ENCODE measurements around the gene CD164L2. TPM values are rescaled to one million over a fixed set of nuclear protein-coding genes. Genes with fewer than 3 reads are reported as not detected.
A peak's percentile ranks its signal among the peaks of the same experiment; 100 is the strongest.

The CD164L2 gene
- polyA plus RNA-seq, 1 donor, result 0.13 TPM

DNA sequence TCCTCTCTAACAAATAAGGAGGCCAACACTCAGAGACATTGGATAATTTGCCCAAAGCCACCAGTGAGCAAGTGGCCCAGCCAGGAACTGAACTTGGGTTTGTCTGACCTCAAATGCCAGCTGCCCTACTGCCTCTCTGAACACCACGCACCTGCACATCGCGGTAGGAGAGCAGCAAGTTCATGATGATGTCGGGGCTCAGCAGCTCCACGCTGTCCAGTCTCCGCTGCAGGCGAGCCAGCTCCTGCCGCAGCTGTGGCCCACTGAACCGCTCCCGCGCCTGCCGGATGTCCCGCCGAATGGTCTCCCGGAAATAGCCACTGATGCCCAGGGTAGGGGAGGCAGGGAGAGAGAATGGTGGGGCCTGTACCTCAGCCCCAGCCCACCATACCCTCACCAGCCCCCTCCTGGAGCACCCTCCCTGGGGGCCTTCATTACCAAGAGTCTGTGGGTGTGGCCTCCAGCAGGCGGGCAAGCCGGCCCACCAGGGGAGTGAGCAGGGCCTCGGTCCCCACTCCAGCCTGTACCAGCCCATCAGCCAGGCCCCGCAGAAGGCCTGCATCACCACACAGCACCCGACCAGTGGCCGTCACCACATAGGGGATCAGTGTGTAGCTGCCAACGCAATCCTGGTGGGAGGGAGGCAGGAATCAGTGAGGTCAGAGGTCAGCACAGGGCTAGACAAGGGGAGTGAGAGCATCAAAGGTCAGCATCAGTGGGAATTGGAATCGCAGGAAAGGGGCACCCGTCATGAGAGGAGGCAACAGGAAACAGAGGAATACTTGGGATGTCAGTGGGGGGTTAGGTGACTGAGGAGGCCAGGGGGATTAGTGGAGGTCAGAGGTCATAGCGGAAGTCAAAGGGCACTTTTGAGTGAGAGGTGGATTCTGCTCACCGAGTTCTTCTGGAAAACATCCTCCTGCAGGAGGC is 19.1 kb downstream of the CD164L2 start:
- no peak for DNase-seq

DNA sequence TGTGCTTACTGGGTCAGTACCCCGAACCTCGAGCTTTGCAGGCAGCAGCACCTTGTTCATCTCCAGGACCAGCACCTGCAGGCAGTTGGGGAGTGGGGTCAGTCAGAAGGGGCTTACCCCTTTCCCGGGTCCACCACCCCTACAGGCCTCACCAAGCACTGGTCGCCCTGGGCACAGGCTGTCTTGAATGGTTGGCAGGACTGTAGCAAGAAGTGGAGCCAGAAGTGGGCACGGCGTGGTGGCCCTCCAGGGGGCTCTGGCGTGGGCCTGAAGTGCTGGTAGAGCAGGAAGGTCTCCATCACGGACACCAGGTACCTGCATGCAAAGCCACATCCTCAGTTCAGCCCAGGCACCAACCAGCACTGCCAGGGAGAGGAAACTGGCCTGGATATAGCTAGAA is 21.6 kb downstream of the CD164L2 start:
- no peak for DNase-seq

DNA sequence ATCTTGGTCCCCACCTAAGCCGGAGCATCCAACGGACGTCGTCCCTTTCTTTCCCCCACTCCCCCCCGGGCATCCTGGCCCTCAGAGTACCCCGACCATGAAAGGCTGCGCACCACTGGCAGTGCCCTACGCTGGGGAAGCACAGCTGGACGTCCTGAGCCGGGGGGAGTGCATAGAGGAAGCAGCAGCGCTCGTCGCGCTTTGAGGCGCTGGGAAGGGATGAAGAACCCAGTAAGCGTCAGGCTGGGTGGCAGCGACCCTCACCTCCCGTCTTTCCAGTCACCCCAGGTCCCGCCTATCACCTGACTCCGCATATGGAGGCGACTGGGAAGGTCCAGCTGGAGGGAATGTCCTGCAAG is 22.1 kb downstream of the CD164L2 start:
- no peak for DNase-seq

DNA sequence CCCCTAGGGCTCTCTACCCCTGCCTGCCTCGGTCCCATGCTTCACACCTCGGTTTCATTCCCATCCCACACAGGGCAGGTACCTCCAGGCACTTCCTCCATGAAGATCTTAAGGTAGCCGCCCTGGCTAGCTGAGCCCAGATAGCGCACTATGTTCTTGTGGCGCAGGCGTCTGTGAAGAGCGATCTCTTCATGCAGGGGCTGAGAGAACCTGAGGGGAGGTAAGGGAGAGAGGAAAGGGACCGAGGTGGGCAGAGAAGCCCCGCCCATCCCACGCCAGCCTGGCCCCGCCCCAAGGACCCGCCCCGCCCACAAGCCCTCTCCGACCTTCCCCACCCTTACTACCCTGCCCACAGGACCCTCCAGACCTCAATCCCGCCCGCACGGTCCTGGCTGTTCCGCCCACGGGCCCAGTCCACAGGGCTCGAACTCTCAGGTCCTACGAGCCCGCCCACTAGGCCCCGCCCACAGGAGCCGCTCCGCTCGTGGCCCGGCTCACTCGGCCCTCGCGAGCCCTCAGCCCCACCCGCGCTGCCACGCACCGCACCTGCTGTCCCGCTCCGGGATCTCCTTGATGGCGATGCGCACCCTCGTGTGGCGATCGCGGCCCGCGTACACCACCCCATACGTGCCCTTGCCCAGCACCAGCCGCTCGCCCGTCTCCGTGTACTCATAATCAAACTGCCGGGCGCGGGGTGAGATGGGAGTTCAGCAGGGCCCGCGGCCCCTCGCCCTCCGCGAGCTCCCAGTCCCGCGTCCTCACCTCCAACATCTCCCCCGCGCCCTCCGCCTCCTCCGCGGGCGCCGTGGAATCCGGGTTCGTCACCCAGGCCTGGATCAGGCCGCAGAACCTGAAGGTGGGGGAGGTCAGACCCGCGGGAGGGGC is 22.7 kb downstream of the CD164L2 start:
- no peak for DNase-seq

DNA sequence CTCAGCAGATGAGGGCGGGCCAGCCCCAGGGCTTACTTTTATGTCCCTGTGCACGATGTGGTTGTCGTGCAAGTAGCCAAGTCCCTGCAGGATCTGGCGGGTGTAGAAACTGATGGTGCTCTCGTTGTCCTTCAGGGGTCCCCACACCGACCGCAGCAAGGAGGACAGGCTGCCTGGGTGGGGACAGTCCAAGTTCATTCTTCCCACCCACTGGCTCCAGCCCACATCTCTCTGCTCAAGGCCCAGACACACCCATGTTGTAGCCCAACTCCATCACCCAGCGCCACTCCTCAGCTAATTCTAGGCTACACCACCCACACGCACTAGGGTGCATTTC is 23.3 kb downstream of the CD164L2 start:
- no peak for DNase-seq

DNA sequence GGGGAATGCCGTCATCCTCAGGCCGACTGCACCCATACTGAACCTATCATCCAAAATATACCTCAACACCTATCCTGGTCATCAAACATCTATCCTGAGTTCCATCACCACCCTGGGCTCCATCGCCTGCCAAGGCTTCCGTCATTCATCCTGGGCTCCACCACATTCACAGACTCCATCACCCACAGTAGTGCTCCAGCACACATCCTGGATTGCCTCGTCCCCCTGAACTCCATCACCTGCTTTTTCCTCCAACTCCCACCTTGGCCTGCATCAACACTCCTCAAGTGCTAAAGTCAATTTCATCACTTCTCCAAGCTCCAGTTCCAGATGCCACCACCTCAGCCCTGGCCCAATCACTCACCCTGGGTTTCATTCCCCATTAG is 24.2 kb downstream of the CD164L2 start:
- DNase-seq, result no peak

DNA sequence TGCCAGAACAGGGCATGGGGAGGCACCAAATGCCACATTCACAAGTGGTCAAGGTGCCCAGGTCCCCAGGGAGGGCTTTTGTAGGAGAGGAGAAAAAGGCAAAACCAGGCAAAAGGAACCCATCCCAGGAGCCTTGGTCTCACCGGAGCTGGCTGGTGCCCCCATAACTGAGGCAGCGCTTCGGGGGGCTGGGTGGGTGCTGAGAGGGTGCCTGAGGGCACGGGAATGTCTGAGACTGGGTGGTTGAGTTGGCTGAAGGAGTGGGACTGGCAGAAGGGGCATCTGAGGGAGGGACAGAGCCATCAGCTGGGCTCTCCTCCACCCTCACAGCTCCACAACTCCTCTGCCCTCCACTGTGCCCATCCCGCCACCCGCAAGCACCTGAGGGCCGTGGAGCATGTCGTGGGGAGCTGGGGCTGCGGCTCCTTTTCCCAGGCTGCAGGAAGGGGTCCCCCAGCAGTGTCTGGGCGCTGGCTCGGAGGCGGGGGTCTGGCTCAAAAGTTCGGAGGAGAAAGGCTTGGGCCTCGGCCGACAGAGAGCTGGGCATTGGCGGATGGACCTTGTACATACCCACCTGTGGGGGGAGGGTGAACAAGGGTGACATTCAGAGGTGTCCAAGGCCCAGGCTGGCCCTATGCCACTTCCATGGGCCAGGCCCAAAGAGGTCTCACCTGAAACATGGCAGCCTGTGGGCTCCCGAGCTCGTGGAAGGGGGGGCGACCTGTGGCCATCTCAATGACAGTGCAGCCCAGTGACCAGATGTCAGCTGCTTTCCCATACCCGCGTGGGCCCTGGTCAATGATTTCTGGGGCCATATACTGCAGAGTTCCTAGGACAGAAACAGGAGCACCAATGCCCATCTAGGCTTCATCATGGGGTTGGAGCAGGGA is 24.9 kb downstream of the CD164L2 start:
- DNase-seq, result no peak

DNA sequence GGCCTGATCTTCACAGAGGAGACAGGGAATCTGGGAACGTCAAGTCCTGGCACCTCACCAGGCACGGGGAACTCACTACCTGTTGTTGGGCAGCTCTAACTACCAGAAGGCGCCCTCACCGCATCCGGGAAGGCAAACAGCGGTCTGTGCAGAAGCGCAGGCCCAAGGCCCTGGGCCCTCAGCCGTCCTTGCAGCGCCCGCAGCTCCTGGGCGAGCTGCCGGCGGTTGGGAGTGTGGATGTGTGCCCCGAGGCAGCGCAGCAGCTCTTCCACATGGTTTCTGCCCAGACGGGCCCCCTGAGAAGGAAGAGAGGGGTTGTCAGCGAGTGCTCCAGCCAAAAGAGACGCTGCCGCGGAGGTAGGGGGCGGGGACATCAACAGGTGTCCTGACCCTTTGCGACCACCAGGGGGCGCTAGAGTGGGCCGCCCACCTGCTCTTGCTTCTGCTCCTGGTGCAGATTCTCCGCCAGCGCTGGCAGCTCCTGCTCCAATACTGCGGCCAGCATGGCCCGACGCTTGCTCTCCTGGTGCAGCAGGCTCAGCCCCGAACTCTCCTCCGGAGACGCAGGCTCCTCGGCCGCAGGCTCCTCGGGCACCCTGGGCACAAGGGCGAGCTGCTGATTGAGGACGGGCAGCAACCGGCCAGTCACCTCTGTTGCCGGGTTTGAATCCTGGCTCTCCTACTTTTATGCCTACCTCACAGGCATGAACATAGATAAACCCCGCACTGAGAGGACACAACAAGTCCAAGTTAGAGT is 25.7 kb downstream of the CD164L2 start:
- peak; percentile 55 for DNase-seq

DNA sequence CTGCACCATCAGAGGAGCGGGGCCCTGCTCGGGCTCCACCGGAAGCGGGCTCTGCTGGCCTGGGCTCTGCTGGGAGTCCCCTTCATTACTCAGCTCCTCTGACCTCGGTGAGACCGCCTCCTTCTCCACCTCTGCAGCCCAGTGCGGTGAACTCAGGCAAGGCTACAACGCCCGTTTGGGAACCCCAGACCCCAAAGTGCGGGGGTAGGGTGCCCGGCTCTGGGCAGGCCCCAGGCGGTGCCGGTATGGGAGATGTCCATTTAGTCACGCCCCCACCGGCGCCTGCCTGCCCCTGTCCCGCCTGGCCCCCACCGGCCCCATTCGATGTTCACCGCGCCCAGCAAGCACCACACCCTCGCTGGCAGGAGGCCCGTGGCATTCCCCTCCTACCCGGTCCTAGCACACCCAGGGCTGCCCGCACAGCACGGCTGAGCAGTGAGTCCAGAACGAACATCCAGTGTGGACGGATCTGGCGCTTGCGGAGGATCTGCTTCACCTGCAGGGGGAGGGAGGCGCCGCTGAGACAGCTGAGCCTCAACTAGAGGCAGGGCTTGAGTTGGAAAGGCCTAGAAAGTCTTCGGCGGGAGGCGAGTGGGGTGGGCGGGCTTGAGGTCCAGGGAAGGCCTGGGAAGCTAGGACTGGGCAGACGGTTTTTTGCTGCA is 26.4 kb downstream of the CD164L2 start:
- DNase-seq, result no peak

DNA sequence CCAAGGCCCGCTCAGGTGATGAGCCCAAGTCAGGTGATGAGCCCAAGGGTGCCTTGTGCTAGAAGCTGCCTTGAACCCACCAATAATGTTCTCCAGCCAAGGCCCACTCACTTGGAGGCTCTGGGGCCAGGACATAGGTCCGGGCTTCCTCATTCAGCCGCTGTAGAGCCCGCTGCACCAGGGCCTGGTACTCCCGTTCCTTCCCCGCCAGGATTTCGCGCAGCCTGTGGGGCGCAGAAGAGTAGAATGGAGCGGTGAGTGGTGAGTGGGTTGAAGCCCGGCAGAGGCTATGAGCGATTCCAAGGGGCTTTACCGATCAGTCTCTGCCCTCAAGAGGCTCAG is 26.9 kb downstream of the CD164L2 start:
- no peak for DNase-seq

DNA sequence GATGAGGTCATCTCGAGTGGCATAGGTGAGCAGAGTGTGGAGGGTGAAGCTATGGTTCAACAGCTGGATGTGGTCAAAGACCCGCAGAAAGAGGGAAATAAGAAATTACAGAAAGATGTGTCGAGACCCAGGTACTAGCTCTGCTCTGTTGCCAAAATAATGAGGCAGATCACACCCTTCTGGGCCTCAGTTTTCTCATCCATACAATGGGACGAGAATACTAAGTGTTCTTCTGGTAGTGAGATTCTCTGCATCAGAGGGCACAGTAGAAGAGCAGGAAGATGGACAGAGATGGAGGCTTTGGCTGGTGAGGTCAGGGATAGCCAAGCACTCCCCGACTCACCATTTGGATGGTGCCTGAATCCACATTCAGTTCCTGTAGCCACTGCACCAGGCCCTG is 27.4 kb downstream of the CD164L2 start:
- no peak for DNase-seq

DNA sequence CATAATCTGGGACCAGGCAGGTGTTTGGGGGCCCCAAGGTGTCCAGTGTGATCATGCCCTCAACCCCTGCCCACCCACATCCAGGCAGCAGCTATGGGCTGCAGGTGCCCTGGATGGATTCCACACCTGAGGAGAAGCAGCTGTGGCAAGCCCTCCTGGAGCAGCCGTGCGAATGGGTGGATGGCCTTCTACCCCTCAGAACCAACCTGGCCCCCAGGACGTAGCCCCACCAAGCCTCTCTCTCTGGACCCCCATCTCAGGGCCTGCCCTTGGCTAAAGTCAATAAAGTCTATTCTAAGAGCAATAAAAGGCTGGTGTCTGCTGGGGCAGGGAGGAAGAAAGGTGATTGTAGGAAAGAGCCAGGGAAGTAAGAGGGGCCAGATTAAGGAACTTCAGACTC is 29.5 kb downstream of the CD164L2 start:
- no peak for DNase-seq

DNA sequence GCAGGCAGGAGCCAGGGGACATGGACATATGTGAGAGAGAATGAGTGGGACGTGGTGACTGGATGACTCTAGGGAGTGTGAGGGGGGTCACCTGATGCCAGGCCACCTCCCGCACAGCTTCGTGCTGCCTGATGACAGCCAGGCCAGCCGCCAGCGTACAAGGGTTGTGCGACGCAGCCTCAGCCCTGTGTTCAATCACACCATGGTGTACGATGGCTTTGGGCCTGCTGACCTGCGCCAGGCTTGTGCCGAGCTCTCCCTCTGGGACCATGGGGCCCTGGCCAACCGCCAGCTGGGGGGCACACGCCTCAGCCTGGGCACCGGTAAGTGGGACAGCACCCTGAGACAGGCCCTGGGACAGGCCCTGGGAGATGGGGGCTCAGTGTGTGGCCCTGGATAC is 30.0 kb downstream of the CD164L2 start:
- no peak for DNase-seq

DNA sequence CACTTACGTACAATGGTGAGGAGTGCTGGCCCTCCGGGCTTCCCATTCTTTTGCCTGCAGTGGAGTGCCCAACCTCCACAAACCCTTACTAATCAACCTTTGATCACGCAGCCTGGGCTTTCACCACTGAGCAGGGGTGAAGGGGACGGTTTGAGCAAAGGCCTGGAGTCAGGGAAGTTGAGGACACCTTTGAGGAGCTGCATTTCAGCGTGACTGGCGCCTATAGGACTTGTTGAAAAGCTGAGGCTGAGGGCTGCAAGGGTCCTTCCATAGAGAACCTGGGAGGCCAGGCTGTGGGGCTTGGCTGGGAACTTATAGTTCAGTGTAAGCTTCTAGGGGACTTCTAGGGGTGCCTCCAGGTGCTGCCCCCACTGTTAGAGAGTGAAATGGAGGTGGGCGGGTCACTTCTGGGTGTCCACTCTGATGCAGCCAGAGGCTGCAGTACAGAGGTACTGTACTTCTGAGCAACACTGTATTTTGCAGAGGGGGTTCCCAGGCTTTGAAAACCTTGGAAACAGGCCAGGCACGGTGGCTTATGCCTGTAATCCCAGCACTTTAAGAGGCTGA is 31.5 kb downstream of the CD164L2 start:
- DNase-seq, result no peak

DNA sequence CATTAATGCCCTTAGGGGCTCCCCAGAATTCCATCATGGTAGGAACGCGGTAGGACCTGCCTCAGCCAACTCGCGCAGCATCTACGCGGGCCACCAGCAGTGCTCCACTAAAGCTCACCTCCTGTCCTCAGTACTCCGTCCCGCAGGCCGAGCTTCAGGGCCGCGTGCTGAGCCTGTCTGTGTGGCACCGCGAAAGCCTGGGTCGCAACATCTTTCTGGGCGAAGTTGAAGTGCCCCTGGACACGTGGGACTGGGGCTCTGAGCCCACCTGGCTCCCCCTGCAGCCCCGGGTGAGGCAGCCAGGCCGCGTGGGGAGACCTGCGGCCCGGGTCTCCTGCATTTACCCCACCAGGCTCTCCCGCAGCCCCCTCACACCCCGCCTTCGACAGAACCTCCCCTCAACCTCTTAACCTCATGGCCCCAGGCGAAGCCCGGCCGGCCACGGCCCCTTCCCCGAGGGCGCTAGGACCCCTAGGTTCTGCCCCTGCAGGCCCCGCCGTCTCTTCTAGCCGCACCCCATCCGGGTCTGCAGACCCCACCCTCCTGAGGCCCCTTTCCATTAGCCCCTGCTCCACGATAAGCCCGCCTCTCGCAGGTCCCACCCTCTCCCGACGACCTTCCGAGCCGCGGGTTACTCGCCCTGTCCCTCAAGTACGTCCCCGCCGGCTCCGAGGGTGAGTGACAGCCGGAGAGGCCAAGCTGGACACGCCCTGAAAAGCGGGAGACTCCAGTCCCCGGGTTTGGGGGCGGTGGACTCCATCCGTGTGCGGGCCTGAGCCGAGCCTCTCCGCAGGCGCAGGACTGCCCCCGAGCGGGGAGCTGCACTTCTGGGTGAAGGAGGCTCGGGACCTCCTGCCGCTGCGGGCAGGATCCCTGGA is 32.2 kb downstream of the CD164L2 start:
- DNase-seq, result no peak

DNA sequence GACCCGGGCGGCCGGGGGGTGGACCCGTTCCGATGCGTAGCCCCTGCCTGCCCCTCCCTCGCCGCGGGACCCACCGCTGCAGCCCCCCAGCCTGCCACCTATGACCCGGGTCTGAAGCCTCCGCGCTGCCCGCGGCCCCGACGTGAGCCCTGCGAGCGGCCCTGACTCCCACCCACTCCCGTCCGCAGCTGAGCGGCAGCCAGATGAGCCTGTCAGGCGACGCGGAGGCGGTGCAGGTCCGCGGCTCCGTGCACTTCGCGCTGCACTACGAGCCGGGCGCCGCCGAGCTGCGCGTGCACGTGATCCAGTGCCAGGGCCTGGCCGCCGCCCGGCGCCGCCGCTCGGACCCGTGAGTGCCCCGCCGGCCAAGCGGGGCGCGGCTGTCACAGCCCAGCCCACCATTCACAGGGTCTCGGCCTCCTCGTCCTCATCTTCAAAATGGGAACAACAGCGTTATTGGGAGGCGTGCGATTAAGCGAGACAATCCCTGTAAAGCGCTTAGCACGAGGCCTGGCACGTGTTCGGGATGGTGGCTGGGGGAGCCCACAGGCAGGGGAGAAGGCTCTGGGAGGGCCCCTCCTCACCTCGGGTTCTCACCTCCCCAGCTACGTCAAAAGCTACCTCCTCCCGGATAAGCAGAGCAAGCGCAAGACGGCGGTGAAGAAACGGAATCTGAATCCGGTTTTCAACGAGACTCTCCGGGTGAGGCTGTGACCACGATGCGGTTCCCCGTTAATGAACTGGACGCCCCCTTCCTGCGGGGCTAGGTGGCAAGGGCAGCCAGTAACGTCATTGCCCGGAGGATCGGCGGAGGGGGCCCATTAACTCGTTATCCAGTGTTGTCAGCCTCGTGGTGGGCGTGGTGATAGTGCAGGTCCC is 33.1 kb downstream of the CD164L2 start:
- peak; percentile 70 for DNase-seq

DNA sequence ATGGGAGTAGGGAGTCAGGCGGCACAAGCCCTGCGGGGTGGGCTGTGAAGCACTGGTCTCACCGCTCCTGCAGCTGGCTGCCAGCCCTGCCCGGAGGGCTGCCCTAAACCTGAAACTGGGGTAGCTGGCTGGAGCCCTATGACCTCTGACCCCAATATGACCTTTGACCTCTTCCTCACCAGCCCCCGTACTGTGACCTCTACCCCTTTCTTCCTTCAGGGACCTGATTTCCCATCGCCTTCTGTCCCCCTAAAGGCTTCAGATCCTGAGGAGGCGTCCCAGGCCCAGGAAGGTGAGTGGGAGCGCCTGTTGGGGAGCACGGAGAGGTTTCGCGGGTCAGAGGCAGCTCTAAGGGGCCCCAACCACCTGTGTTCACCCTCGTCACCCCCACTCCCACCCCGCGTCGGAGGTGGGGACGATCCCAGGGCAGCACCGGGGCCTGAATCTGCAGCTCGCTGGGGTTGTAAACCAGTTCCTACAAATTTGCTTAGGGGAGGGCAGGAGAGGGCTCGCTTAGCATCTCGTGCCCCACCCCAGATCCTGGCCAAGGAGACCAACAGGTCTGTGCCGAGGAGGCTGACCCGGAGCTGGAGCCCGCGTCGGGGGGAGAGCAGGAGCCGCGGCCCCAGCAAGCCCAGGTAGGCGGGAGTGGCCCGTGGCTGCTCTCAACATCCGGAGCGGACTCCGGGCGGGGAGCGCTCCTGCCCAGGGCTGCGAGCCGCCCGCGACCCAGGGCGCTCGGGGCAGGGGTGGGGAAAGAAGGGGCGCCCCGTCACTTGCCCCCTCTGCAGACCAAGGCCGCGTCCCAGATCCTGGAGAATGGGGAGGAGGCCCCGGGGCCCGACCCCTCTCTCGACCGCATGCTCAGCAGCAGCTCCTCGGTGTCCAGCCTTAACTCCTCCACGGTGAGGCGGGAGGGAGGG is 34.0 kb downstream of the CD164L2 start:
- DNase-seq, result no peak

All from left kidney (tissue), 2 donors.